ENCODE data around the gene PCYT2.
"Not testable (repeated sequence)": the region's sequence is repeated elsewhere in the genome, so short reads cannot be mapped to it uniquely, and the experiment has no call there.

Gene PCYT2

DNA sequence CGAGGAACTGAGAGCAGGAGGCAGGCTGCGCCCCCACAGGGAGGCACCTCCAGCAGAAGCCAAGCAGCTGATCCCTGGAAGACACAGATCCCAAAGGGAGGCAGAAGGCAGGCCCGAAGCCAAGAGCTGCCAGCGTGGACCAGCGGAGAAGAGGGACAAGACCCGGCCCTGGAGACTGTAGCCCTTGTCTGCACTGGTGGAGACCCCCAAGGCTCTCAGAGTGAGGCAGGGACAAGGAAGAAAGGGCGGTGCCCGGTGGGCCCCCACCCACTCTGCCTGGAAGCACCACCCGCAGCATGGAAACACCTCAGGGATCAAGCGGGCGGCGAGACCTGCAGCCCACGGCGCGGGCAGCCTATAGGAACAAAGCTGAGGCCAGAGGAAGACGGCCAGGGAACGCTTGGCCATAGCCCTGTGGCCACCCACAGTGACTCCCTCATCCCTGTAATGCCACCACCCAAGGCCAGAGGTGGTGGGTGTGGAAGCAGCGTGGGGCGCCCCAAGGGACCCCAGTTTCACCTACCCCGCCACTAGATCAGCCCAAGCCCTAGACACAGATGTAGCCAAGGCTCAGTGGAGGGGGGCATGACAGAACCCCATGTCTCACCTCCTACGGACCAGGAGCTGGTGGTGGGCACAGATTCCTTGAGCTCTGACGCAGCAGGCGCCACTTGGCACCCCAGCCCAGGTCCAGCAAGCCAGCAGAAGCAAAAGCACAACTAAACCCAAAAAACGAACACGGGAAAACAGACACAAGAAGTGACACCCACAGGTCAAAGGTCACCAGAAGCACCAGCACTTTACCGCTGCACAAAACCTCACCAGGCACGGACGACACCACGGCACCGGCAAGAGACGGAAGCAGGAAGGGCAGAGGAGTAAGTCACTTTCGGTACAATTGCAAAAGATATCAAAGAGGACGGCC is 9.7 kb upstream of the PCYT2 start:
- Histone ChIP-seq H3K27ac (ENCODE audit: low read length) (no peak overlapping the region), H3K4me1 (ENCODE audit: insufficient read depth, low read length) (peaks cover 50% of the 10 kb centered on the region), H2AFZ (ENCODE audit: low read depth, low read length) (no peak overlapping the region), H3K9me3 (ENCODE audit: insufficient read depth, low read length, severe bottlenecking) (no peaks in the 10 kb centered on the region), H3K9ac (ENCODE audit: low read depth, low read length) (no peak overlapping the region), H3K4me3 (ENCODE audit: low read depth in 1 of 2, low read length in 2 of 2) (no peak overlapping the region), H3K4me2 (ENCODE audit: insufficient read depth, low read length) (no peak overlapping the region), H3K79me2 (ENCODE audit: insufficient read depth, low read length) (peaks cover 87% of the 10 kb centered on the region), H4K20me1 (ENCODE audit: insufficient read depth, low read length) (peaks cover 72% of the 10 kb centered on the region), H3K27me3 (ENCODE audit: insufficient read depth, low read length, poor library complexity) (no peaks in the 10 kb centered on the region), H3K36me3 (ENCODE audit: insufficient read depth, low read length) (peaks cover 50% of the 10 kb centered on the region)
- TF ChIP-seq, protein P1, sequence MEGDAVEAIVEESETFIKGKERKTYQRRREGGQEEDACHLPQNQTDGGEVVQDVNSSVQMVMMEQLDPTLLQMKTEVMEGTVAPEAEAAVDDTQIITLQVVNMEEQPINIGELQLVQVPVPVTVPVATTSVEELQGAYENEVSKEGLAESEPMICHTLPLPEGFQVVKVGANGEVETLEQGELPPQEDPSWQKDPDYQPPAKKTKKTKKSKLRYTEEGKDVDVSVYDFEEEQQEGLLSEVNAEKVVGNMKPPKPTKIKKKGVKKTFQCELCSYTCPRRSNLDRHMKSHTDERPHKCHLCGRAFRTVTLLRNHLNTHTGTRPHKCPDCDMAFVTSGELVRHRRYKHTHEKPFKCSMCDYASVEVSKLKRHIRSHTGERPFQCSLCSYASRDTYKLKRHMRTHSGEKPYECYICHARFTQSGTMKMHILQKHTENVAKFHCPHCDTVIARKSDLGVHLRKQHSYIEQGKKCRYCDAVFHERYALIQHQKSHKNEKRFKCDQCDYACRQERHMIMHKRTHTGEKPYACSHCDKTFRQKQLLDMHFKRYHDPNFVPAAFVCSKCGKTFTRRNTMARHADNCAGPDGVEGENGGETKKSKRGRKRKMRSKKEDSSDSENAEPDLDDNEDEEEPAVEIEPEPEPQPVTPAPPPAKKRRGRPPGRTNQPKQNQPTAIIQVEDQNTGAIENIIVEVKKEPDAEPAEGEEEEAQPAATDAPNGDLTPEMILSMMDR (IDR thresholded peaks at IDR 0.05; ENCODE audit: borderline replicate concordance, extremely low read depth, low read length, poor library complexity, severe bottlenecking) = no peak
- TF ChIP-seq EZH2 (IDR thresholded peaks at IDR 0.05; ENCODE audit: borderline replicate concordance, low read depth, low read length, severe bottlenecking) = no peak
- DNase-seq (no peak), ATAC-seq (ENCODE audit: insufficient read depth, low read depth) (no peak)

GRCh38 chr17:81918832-81919545 is 7.8 kb upstream of the PCYT2 start:
- no peak overlapping the region for H3K9ac ChIP-seq (ENCODE audit: low read depth, low read length)
- H3K27ac ChIP-seq (ENCODE audit: low read length) = no peak overlapping the region
- peaks cover 69% of the 10 kb centered on the region for H3K36me3 ChIP-seq (ENCODE audit: insufficient read depth, low read length)
- peaks cover 72% of the 10 kb centered on the region for H4K20me1 ChIP-seq (ENCODE audit: insufficient read depth, low read length)
- ATAC-seq (ENCODE audit: insufficient read depth, low read depth) (no peak), DNase-seq (no peak)
- H2AFZ ChIP-seq (ENCODE audit: low read depth, low read length) = no peak overlapping the region
- TF ChIP-seq, protein P1 (IDR thresholded peaks at IDR 0.05; ENCODE audit: borderline replicate concordance, extremely low read depth, low read length, poor library complexity, severe bottlenecking) = no peak
- no peak for TF ChIP-seq EZH2 (IDR thresholded peaks at IDR 0.05; ENCODE audit: borderline replicate concordance, low read depth, low read length, severe bottlenecking)
- no peak overlapping the region for H3K4me2 ChIP-seq (ENCODE audit: insufficient read depth, low read length)
- no peaks in the 10 kb centered on the region for H3K27me3 ChIP-seq (ENCODE audit: insufficient read depth, low read length, poor library complexity)
- no peak overlapping the region for H3K4me3 ChIP-seq (ENCODE audit: low read depth in 1 of 2, low read length in 2 of 2)
- no peaks in the 10 kb centered on the region for H3K9me3 ChIP-seq (ENCODE audit: insufficient read depth, low read length, severe bottlenecking)
- peaks cover 35% of the 10 kb centered on the region for H3K4me1 ChIP-seq (ENCODE audit: insufficient read depth, low read length)
- H3K79me2 ChIP-seq (ENCODE audit: insufficient read depth, low read length) = peaks cover 75% of the 10 kb centered on the region

GRCh38 chr17:81918333-81918669 is 7.1 kb upstream of the PCYT2 start:
- H3K4me2 ChIP-seq (ENCODE audit: insufficient read depth, low read length) = peak overlapping the region; percentile 90
- peaks cover 30% of the 10 kb centered on the region for H3K4me1 ChIP-seq (ENCODE audit: insufficient read depth, low read length)
- TF ChIP-seq, protein P1 (IDR thresholded peaks at IDR 0.05; ENCODE audit: borderline replicate concordance, extremely low read depth, low read length, poor library complexity, severe bottlenecking) = peak; percentile 24
- H3K9me3 ChIP-seq (ENCODE audit: insufficient read depth, low read length, severe bottlenecking); DNase-seq; H3K27me3 ChIP-seq (ENCODE audit: insufficient read depth, low read length, poor library complexity): not testable (repeated sequence)
- peaks cover 69% of the 10 kb centered on the region for H4K20me1 ChIP-seq (ENCODE audit: insufficient read depth, low read length)
- peaks cover 68% of the 10 kb centered on the region for H3K79me2 ChIP-seq (ENCODE audit: insufficient read depth, low read length)
- peak overlapping the region; percentile 57 for H3K27ac ChIP-seq (ENCODE audit: low read length)
- peak overlapping the region; percentile 30; the same call in 1 of the 2 replicates for H3K9ac ChIP-seq (ENCODE audit: low read depth, low read length)
- peak overlapping the region; percentile 51; the same call in 1 of the 2 replicates for H2AFZ ChIP-seq (ENCODE audit: low read depth, low read length)
- ATAC-seq (ENCODE audit: insufficient read depth, low read depth) = peak; percentile 52
- H3K36me3 ChIP-seq (ENCODE audit: insufficient read depth, low read length) = peaks cover 72% of the 10 kb centered on the region
- peak overlapping the region in 1 of 2 experiments; percentile 92; a peak in 2 of 4 replicates for H3K4me3 ChIP-seq (ENCODE audit: low read depth in 1 of 2, low read length in 2 of 2)

All from DND-41 (cell line).